SK-N-SH (cell line): ENCODE data around the gene KREMEN2. TPM values are rescaled to one million over a fixed set of nuclear protein-coding genes. Genes with fewer than 3 reads are reported as not detected.

Experiments used
- CTCF ChIA-PET: fragments of 300-600, 350-600 bp; formaldehyde crosslinking; extraction: SDS; loops from one replicate; lab custom pipeline; 2021; lab: Yijun Ruan, JAX
- POLR2A ChIA-PET: fragments of 350-600 bp; sonication (Branson Sonifier 250); formaldehyde crosslinking; extraction: SDS; loops from one replicate; lab custom pipeline; 2020; ENCODE audit warnings: antibody characterized with exemption, inconsistent platforms; lab: Yijun Ruan, JAX
- DNase-seq: peaks from one replicate; pipeline ENCODE4 v3.0.0; 2012
- H2AFZ ChIP-seq: fragments of 200-600 bp; sonication (generic); 2 replicates; pipeline ENCODE4 v1.8.1; 2016; ENCODE audit warnings: antibody characterized with exemption, mild to moderate bottlenecking, low read depth
- H3F3A ChIP-seq: fragments of 200-600 bp; sonication (generic); replicated peaks from 2 replicates; pipeline ENCODE3; 2016; ENCODE audit warnings: antibody characterized with exemption, mild to moderate bottlenecking; ENCODE audit not compliant: insufficient read depth
- H3K27ac ChIP-seq, 2 experiments: fragments of 200-500 bp in 1 of 2; fragments of 200-600 bp in 1 of 2; sonication (Bioruptor generic) in 1 of 2; sonication (generic), shearing (Covaris generic) in 1 of 2; 2 replicates each; pipeline versions ENCODE4 v1.5.1 to v1.6.1; 2014 to 2016; ENCODE audit warnings: low read depth in 2 of 2, inconsistent platforms in 1 of 2, low read length in 1 of 2, mild to moderate bottlenecking in 1 of 2, mixed read lengths in 1 of 2
- H3K27me3 ChIP-seq: fragments of 200-600 bp; sonication (generic), shearing (Covaris generic); 2 replicates; pipeline ENCODE4 v1.6.1; 2016; ENCODE audit warnings: mixed run types; ENCODE audit not compliant: insufficient read depth
- H3K36me3 ChIP-seq, 2 experiments: fragments of 200-500 bp in 1 of 2; fragments of 200-600 bp in 1 of 2; sonication (Bioruptor generic) in 1 of 2; sonication (generic) in 1 of 2; replicated peaks in 1 of 2; 2 replicates each; pipeline versions ENCODE3 to v1.5.1; 2014 to 2016; ENCODE audit warnings: low read length in 1 of 2, mild to moderate bottlenecking in 1 of 2; ENCODE audit not compliant: insufficient read depth in 2 of 2, control insufficient read depth in 1 of 2
- H3K4me1 ChIP-seq, 2 experiments: fragments of 200-500 bp in 1 of 2; fragments of 200-600 bp in 1 of 2; sonication (Bioruptor generic) in 1 of 2; sonication (generic), shearing (Covaris generic) in 1 of 2; 2 replicates each; pipeline versions ENCODE4 v1.5.1 to v1.6.1; 2014 to 2016; ENCODE audit warnings: low read depth in 1 of 2, low read length in 1 of 2, mixed run types in 1 of 2; ENCODE audit not compliant: insufficient read depth in 2 of 2, control insufficient read depth in 1 of 2
- H3K4me2 ChIP-seq: fragments of 200-600 bp; sonication (generic), shearing (Covaris generic); 2 replicates; pipeline ENCODE4 v1.6.1; 2017; ENCODE audit warnings: mixed run types
- H3K4me3 ChIP-seq, 2 experiments: fragments of 200-500 bp in 1 of 2; fragments of 200-600 bp in 1 of 2; sonication (Bioruptor generic) in 1 of 2; sonication (generic), shearing (Covaris generic) in 1 of 2; 2 replicates each; pipeline versions ENCODE4 v1.5.1 to v1.8.1; 2014 to 2016; ENCODE audit warnings: low read depth in 2 of 2, inconsistent platforms in 1 of 2, low read length in 1 of 2, mild to moderate bottlenecking in 1 of 2, mixed read lengths in 1 of 2, moderate library complexity in 1 of 2
- H3K79me2 ChIP-seq: fragments of 200-600 bp; sonication (generic); 2 replicates; pipeline ENCODE4 v1.8.1; 2017; ENCODE audit warnings: mild to moderate bottlenecking; ENCODE audit not compliant: insufficient read depth
- H3K9ac ChIP-seq: fragments of 200-600 bp; sonication (generic); 2 replicates; pipeline ENCODE4 v1.6.1; 2017; ENCODE audit warnings: mixed run types
- H3K9me2 ChIP-seq: fragments of 200-600 bp; sonication (generic); 2 replicates; pipeline ENCODE4 v1.6.1; 2017; ENCODE audit warnings: mixed run types
- H3K9me3 ChIP-seq: fragments of 200-600 bp; sonication (generic); 2 replicates; pipeline ENCODE4 v1.6.1; 2017; ENCODE audit warnings: mixed run types, mild to moderate bottlenecking, moderate library complexity
- H4K20me1 ChIP-seq: fragments of 200-600 bp; sonication (generic); 2 replicates; pipeline ENCODE4 v1.6.1; 2017; ENCODE audit warnings: mild to moderate bottlenecking, mixed run types; ENCODE audit not compliant: insufficient read depth
- CHD2 ChIP-seq: fragments of 150-350 bp; IDR thresholded peaks from 2 replicates; pipeline ENCODE4 v1.6.1; 2018; ENCODE audit warnings: low read length; ENCODE audit not compliant: partially characterized antibody
- ELF1 ChIP-seq: IDR thresholded peaks from 2 replicates; pipeline ENCODE4 v1.4.0; 2012
- EP300 ChIP-seq, 2 experiments: IDR thresholded peaks; 2 replicates each; pipeline versions ENCODE4 v1.4.0 to v1.6.1; 2012; ENCODE audit warnings: borderline replicate concordance in 1 of 2, low read depth in 1 of 2, low read length in 1 of 2
- EZH2phosphoT487 ChIP-seq: fragments of 200-600 bp; sonication (generic); IDR thresholded peaks from 2 replicates; pipeline ENCODE4 v1.6.1; 2017; ENCODE audit warnings: low read depth, mixed run types, mild to moderate bottlenecking, antibody characterized with exemption, moderate library complexity, borderline replicate concordance
- MAX ChIP-seq: IDR thresholded peaks from 2 replicates; pipeline ENCODE4 v1.4.0; 2012; ENCODE audit warnings: low read depth
- MEF2A ChIP-seq: IDR thresholded peaks from 2 replicates; pipeline ENCODE4 v1.4.0; 2012; ENCODE audit warnings: low read depth, borderline replicate concordance
- RCOR1 ChIP-seq: fragments of 150-350 bp; IDR thresholded peaks from 2 replicates; pipeline ENCODE4 v1.6.1; 2017; ENCODE audit warnings: antibody characterized with exemption, low read length
- TAF1 ChIP-seq: IDR thresholded peaks from 2 replicates; pipeline ENCODE4 v1.6.1; 2012; ENCODE audit warnings: low read depth, mild to moderate bottlenecking, low read length, moderate library complexity, borderline replicate concordance
- TEAD4 ChIP-seq: IDR thresholded peaks from 2 replicates; pipeline ENCODE4 v1.4.0; 2012; ENCODE audit warnings: mild to moderate bottlenecking, borderline replicate concordance; ENCODE audit not compliant: insufficient read depth
- YY1 ChIP-seq: IDR thresholded peaks from 2 replicates; pipeline ENCODE4 v1.4.0; 2012; ENCODE audit warnings: low read depth, mild to moderate bottlenecking
- WGBS: methylation state at CpG from one replicate; pipeline ENCODE4 v1.1.6; 2017; ENCODE audit warnings: low lambda C conversion rate; 5-methylcytosine and 5-hydroxymethylcytosine counted together
- polyA plus RNA-seq, 3 experiments: library from polyadenylated mRNA; depleted of rRNA; stranded (reverse); fragments of >200 nt; gene quantifications; 2 replicates each; pipeline ENCODE4 v1.2.3, GENCODE V29; 2012

The KREMEN2 gene
- polyA plus RNA-seq, 1 of the 3 experiments (the other 2 are of a cell fraction) = 0.77 TPM

- TF ChIP-seq ELF1 (no peak), MAX (no peak), RCOR1 (no peak), MEF2A (no peak), EZH2phosphoT487 (no peak)
- TF ChIP-seq, all 33 proteins: peak for 0
These were observed 9.0 kb downstream of the KREMEN2 start for GRCh38 chr16:2973093-2973492.

GRCh38 chr16:2973605-2974318 is 9.7 kb downstream of the KREMEN2 start:
- peaks cover 31% of the 10 kb centered on the region; the same call in 1 of the 2 replicates for H4K20me1 ChIP-seq
- H2AFZ ChIP-seq = no peak overlapping the region
- H3K9ac ChIP-seq = no peak overlapping the region
- no peaks in the 10 kb centered on the region for H3K9me3 ChIP-seq
- H3K9me2 ChIP-seq = no peaks in the 10 kb centered on the region
- peaks cover 4% of the 10 kb centered on the region; the same call in 1 of the 2 replicates for H3K79me2 ChIP-seq
- 96% methylated on average over 10 of the region's 17 CpGs for WGBS
- TF ChIP-seq EZH2phosphoT487 (no peak), CHD2 (no peak), TEAD4 (no peak), YY1 (no peak), EP300 (IDR thresholded peaks at IDR 0.05; ENCODE audit: borderline replicate concordance in 1 of 2, low read depth in 1 of 2, low read length in 1 of 2) (no peak), TAF1 (no peak)
- H3K4me2 ChIP-seq = no peak overlapping the region
- H3K36me3 ChIP-seq = no peaks in the 10 kb centered on the region
- CTCF ChIA-PET = interaction anchor here (0.9 to 2.3 kb wide), 3 partner anchors 9 to 58 kb away, joined by 3 to 7 read pairs (median 6); no protein-coding TSS in a partner anchor
- no peak overlapping the region; a peak in 1 of 4 replicates for H3K27ac ChIP-seq
- H3K27me3 ChIP-seq = no peaks in the 10 kb centered on the region
- POLR2A ChIA-PET = interaction anchor here (0.9 kb wide), 1 partner anchor 9 kb away, joined by 4 read pairs; no protein-coding TSS in a partner anchor
- peaks cover 0 to 31% of the 10 kb centered on the region in 2 experiments; a peak in 1 of 4 replicates for H3K4me1 ChIP-seq
- H3K4me3 ChIP-seq = no peak overlapping the region
- H3F3A ChIP-seq = peaks cover 8% of the 10 kb centered on the region
- no peak for DNase-seq

More at GRCh38 chr16:2973093-2973492, 9.0 kb downstream of the KREMEN2 start:
- Histone ChIP-seq H3K27me3 (no peaks in the 10 kb centered on the region), H3K4me1 (peaks cover 0 to 36% of the 10 kb centered on the region in 2 experiments; a peak in 1 of 4 replicates), H3K9me3 (no peaks in the 10 kb centered on the region), H3K4me2 (no peak overlapping the region), H2AFZ (no peak overlapping the region), H3K9me2 (no peaks in the 10 kb centered on the region), H3F3A (peaks cover 8% of the 10 kb centered on the region), H3K36me3 (no peaks in the 10 kb centered on the region), H3K27ac (no peak overlapping the region; a peak in 1 of 4 replicates), H4K20me1 (peaks cover 31% of the 10 kb centered on the region; the same call in 1 of the 2 replicates), H3K4me3 (no peak overlapping the region), H3K9ac (no peak overlapping the region), H3K79me2 (peaks cover 4% of the 10 kb centered on the region; the same call in 1 of the 2 replicates)
- ChIA-PET CTCF (interaction anchor here (2.0 to 2.3 kb wide), 2 partner anchors 10 to 58 kb away, joined by 7 to 12 read pairs; partner anchors contain the start of gene KREMEN2), POLR2A (no interaction called here)
- no peak for DNase-seq
- no CpG with 5 or more reads among the region's 5 CpGs for WGBS
